ENCODE data around the gene GRM5.

GRCh38 chr11:88831303-88831890 is 234.4 kb downstream of the GRM5 start:
- TF ChIP-seq EZH2phosphoT487 (IDR thresholded peaks at IDR 0.05; ENCODE audit: insufficient read depth, low read depth) (no peak), EZH2 (IDR thresholded peaks at IDR 0.05; ENCODE audit: insufficient read depth, poor library complexity, severe bottlenecking) (no peak)

All from GM23248 (cell line).